Activated naive CD4-positive, alpha-beta T cell treated with anti-CD3 and anti-CD28 coated beads for 36 hours (primary cell): ENCODE data around the gene DNASE2B. TPM values are rescaled to one million over a fixed set of nuclear protein-coding genes. Genes with fewer than 3 reads are reported as not detected.
A peak's percentile ranks its signal among the peaks of the same experiment; 100 is the strongest.
"Not testable (repeated sequence)": the region's sequence is repeated elsewhere in the genome, so short reads cannot be mapped to it uniquely, and the experiment has no call there.

Experiments used
- CTCF ChIA-PET: fragments of 350-600 bp; sonication (Branson Sonifier 250); formaldehyde crosslinking; loops from one replicate; lab custom pipeline; 2021; ENCODE audit warnings: antibody characterized with exemption; lab: Charles Lee
- DNase-seq: peaks from one replicate; pipeline ENCODE4 v3.0.0-alpha.2; 2020
- H3K27ac Mint-ChIP-seq: one replicate; pipeline ENCODE4 v1.8.0; 2021; ENCODE audit warnings: mild to moderate bottlenecking, mixed read lengths
- H3K27me3 Mint-ChIP-seq: one replicate; pipeline ENCODE4 v1.8.0; 2021; ENCODE audit warnings: low read depth, mixed read lengths
- H3K36me3 Mint-ChIP-seq: one replicate; pipeline ENCODE4 v1.8.0; 2021; ENCODE audit warnings: low read depth, mixed read lengths
- H3K4me1 Mint-ChIP-seq: one replicate; pipeline ENCODE4 v1.8.0; 2021; ENCODE audit warnings: low read depth, mixed read lengths
- H3K4me3 Mint-ChIP-seq: one replicate; pipeline ENCODE4 v1.8.0; 2021; ENCODE audit warnings: mild to moderate bottlenecking, moderate library complexity, mixed read lengths
- H3K9me3 Mint-ChIP-seq: one replicate; pipeline ENCODE4 v1.8.0; 2021; ENCODE audit warnings: mixed read lengths
- intact Hi-C: fragments of 100-400 bp; cut with micrococcal nuclease; formaldehyde crosslinking; loops from one replicate; pipeline ENCODE4 v1.15.1; 2023
- total RNA-seq, 2 experiments: library from RNA; stranded (reverse); gene quantifications; one replicate each; pipeline ENCODE4 v1.2.3, GENCODE V29; 2021

DNASE2B gene
- total RNA-seq, 2 experiments from 2014 or later: not detected

- not testable (repeated sequence) for H3K36me3 Mint-ChIP-seq
- H3K27ac Mint-ChIP-seq: peak overlapping the region; percentile 64
Observed at GRCh38 chr1:84442747-84443646, 44.7 kb downstream of the DNASE2B start.

GRCh38 chr1:84448704-84449103, 50.4 kb downstream of the DNASE2B start:
- H3K4me3 Mint-ChIP-seq, H3K27me3 Mint-ChIP-seq, H3K4me1 Mint-ChIP-seq, H3K36me3 Mint-ChIP-seq, DNase-seq, H3K9me3 Mint-ChIP-seq, intact Hi-C loops, H3K27ac Mint-ChIP-seq: not testable (repeated sequence)
- CTCF ChIA-PET: interaction anchor here (0.9 kb wide), 1 partner anchor 321 kb away, joined by 3 read pairs; no protein-coding TSS in a partner anchor

More at GRCh38 chr1:84442747-84443646, 44.7 kb downstream of the DNASE2B start:
- H3K4me3 Mint-ChIP-seq, H3K9me3 Mint-ChIP-seq, H3K27me3 Mint-ChIP-seq: not testable (repeated sequence)
- peaks cover 18% of the 10 kb centered on the region for H3K4me1 Mint-ChIP-seq
- intact Hi-C loops: loop anchor here (1.0 kb wide), 10 partner anchors 36 to 493 kb away; partner anchors contain the start of genes CTBS, GNG5, RPF1 and SPATA1
- DNase-seq: peak; percentile 55
- CTCF ChIA-PET: interaction anchor here (0.6 to 6.3 kb wide), 29 partner anchors 9 to 817 kb away, joined by 3 to 49 read pairs (median 4); partner anchors contain the start of genes C1orf52, CTBS, GNG5 and RPF1

GRCh38 chr1:84450910-84451309, 52.6 kb downstream of the DNASE2B start:
- Mint-ChIP-seq H3K4me3 (no peak overlapping the region), H3K27me3 (peaks cover 2% of the 10 kb centered on the region), H3K9me3 (no peaks in the 10 kb centered on the region), H3K27ac (no peak overlapping the region), H3K4me1 (no peaks in the 10 kb centered on the region), H3K36me3 (no peaks in the 10 kb centered on the region)
- no peak for DNase-seq
- intact Hi-C loops: no loop called here
- CTCF ChIA-PET: no interaction called here

DNA sequence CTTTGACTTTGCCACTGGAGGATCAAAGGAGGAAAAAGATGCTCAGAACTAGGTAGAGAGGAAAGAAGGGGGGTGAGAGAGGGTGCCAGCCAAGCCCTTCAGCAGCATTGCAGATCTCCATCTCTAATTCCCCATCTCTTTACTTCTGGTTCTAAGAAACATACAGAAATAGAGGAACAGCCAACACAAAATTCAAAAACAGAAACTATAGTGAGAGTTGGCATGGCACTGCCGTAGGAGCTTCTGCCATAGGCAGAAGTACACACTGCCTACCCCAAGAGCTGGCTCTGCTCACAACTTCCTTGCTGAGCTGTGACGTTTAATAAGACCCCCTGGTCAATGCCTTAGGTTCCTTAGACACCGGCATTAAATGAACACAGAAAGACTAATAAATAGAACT, 54.2 kb downstream of the DNASE2B start:
- H3K36me3 Mint-ChIP-seq: no peaks in the 10 kb centered on the region
- no peaks in the 10 kb centered on the region for H3K4me1 Mint-ChIP-seq
- CTCF ChIA-PET: no interaction called here
- peaks cover 2% of the 10 kb centered on the region for H3K27me3 Mint-ChIP-seq
- no peak for DNase-seq
- H3K27ac Mint-ChIP-seq: no peak overlapping the region
- no peak overlapping the region for H3K4me3 Mint-ChIP-seq
- intact Hi-C loops: no loop called here
- H3K9me3 Mint-ChIP-seq: no peaks in the 10 kb centered on the region

DNA sequence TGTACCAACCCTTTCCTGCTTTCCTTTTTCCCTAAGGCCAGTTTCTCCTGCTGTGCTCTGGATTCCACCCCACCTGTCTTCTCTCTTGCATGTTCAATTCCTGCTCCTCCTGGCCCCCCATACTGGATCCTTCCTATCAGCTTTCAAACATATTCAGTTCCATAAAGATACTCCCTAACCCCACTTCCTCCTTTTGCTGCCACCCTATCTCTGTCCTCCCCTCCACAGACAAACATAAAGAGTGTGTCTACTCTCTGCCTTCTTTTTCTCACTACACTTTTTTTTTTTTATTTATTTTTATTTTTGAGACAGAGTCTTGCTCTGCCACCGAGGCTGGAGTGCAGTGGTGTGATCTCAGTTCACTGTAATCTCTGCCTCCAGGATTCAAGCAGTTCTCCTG, 63.8 kb downstream of the DNASE2B start:
- CTCF ChIA-PET: no interaction called here
- Mint-ChIP-seq H3K4me1 (no peaks in the 10 kb centered on the region), H3K4me3 (no peak overlapping the region), H3K9me3 (no peaks in the 10 kb centered on the region), H3K27ac (no peak overlapping the region), H3K36me3 (no peaks in the 10 kb centered on the region), H3K27me3 (peaks cover 14% of the 10 kb centered on the region)
- DNase-seq: no peak
- intact Hi-C loops: no loop called here

Other genes with a start within 250 kb of the DNASE2B start
- under 1 TPM; 0.30 to 0.36 TPM for gene SAMD13, start 96.8 kb upstream of the DNASE2B start, total RNA-seq
- gene RPF1, start 80.8 kb downstream of the DNASE2B start, total RNA-seq: 10 to 100 TPM; 57.2 to 57.6 TPM
- gene SPATA1, start 107.9 kb downstream of the DNASE2B start, total RNA-seq: 1 to 10 TPM; 1.8 to 2.7 TPM
- gene GNG5, start 108.1 kb downstream of the DNASE2B start, total RNA-seq: 100 to 1,000 TPM; 128 to 132 TPM
- 10 to 100 TPM; 21.1 to 21.2 TPM for gene CTBS, start 176.0 kb downstream of the DNASE2B start, total RNA-seq